Neural progenitor cell (in vitro differentiated cells): ENCODE data around the gene KCNC4.

ENCODE experiments used
- CTCF ChIP-seq: fragments of 200-600 bp; sonication (generic); IDR thresholded peaks from 2 replicates; pipeline ENCODE4 v1.5.1; 2017; ENCODE audit warnings: antibody characterized with exemption, mild to moderate bottlenecking
- EZH2 ChIP-seq: fragments of 200-600 bp; sonication (generic); IDR thresholded peaks from 2 replicates; pipeline ENCODE4 v1.6.1; 2017; ENCODE audit warnings: antibody characterized with exemption, mild to moderate bottlenecking, moderate library complexity
- EZH2phosphoT487 ChIP-seq: fragments of 200-600 bp; sonication (generic); IDR thresholded peaks from 2 replicates; pipeline ENCODE4 v1.6.1; 2017; ENCODE audit warnings: antibody characterized with exemption

GRCh38 chr1:110242062-110242461, 31.9 kb downstream of the KCNC4 start:
- TF ChIP-seq CTCF: no peak
- TF ChIP-seq EZH2: no peak
- no peak for TF ChIP-seq EZH2phosphoT487
